Small intestine (tissue), 7 donors: ENCODE measurements around the gene GCNT2. TPM values are rescaled to one million over a fixed set of nuclear protein-coding genes. Genes with fewer than 3 reads are reported as not detected.

Experiments
- DNase-seq, 2 donors: peaks; one replicate each; pipeline versions ENCODE4 v3.0.0 to v3.0.0-alpha.2; 2013
- FAIRE-seq: peaks from 2 replicates; lab custom pipeline; 2012; peaks lifted over from hg19 to GRCh38; lab: Jason Lieb, UNC
- H3K27ac ChIP-seq, 3 donors: one replicate each; pipeline ENCODE4 v1.5.1; 2013; ENCODE audit warnings: low read length in 2 of 3, mild to moderate bottlenecking in 2 of 3, control low read depth in 1 of 3, inconsistent platforms in 1 of 3, low read depth in 1 of 3, moderate library complexity in 1 of 3
- H3K27me3 ChIP-seq, 3 donors: one replicate each; pipeline ENCODE4 v1.6.1; 2013; ENCODE audit warnings: low read length in 3 of 3, inconsistent platforms in 1 of 3; ENCODE audit not compliant: control insufficient read depth in 3 of 3, insufficient read depth in 3 of 3
- H3K36me3 ChIP-seq, 3 donors: one replicate each; pipeline ENCODE4 v1.6.1; 2013; ENCODE audit warnings: low read length in 3 of 3, inconsistent platforms in 1 of 3, low read depth in 1 of 3, mild to moderate bottlenecking in 1 of 3, moderate library complexity in 1 of 3; ENCODE audit not compliant: control insufficient read depth in 3 of 3, insufficient read depth in 2 of 3
- H3K4me1 ChIP-seq, 3 donors: one replicate each; pipeline ENCODE4 v1.6.1; 2013; ENCODE audit warnings: low read length in 2 of 3, inconsistent platforms in 1 of 3, low read depth in 1 of 3, mild to moderate bottlenecking in 1 of 3, moderate library complexity in 1 of 3; ENCODE audit not compliant: control insufficient read depth in 3 of 3, insufficient read depth in 2 of 3
- H3K4me3 ChIP-seq, 3 donors: one replicate each; pipeline ENCODE4 v1.5.1; 2013; ENCODE audit warnings: low read length in 3 of 3, control low read depth in 1 of 3, inconsistent platforms in 1 of 3, low read depth in 1 of 3, mild to moderate bottlenecking in 1 of 3, moderate library complexity in 1 of 3
- H3K9me3 ChIP-seq, 2 donors: one replicate each; pipeline ENCODE4 v1.6.1; 2013; ENCODE audit warnings: low read depth in 1 of 2, low read length in 1 of 2; ENCODE audit not compliant: control insufficient read depth in 2 of 2, insufficient read depth in 1 of 2
- WGBS, 3 donors: extraction: QIAGEN DNeasy Blood & Tissue Kit; methylation state at CpG; one replicate each; pipeline ENCODE4 v1.1.7; 2013; 5-methylcytosine and 5-hydroxymethylcytosine counted together
- polyA plus RNA-seq, 4 donors: library from polyadenylated mRNA; stranded (reverse) in 3 of 4; unstranded in 1 of 4; fragments of 200-250 nt in 3 of 4; fragments of 120-200 nt in 1 of 4; gene quantifications; one replicate each; pipeline versions ENCODE4 v1.2.1 to v1.2.3, GENCODE V29; 2013
- donor health status: healthy with polysubstance abuse.
- donor health status: control.
- donor health status: control.
- donor health status: Bipolar disorder and iron deficiency.
- donor health status: healthy.

GCNT2 gene
- polyA plus RNA-seq, 4 donors = 6.5 to 39.3 (median 8.4) TPM

GRCh38 chr6:10543488-10543887 is 22.3 kb downstream of the GCNT2 start:
- DNase-seq = peak; percentile 50 to 60
- WGBS, 3 donors = 28 to 75% (median 43%) methylated on average over 2 of the region's 2 CpGs
- no peak for FAIRE-seq
- H3K9me3 ChIP-seq = no peaks in the 10 kb centered on the region
- H3K36me3 ChIP-seq = peaks cover 0 to 13% (median 0%) of the 10 kb centered on the region in 3 donors
- peak overlapping the region in 1 of 3 donors; percentile 25 for H3K27ac ChIP-seq
- H3K4me1 ChIP-seq = peaks cover 3 to 32% (median 3%) of the 10 kb centered on the region in 3 donors
- no peak overlapping the region for H3K4me3 ChIP-seq
- H3K27me3 ChIP-seq = no peaks in the 10 kb centered on the region

- peak overlapping the region in 2 of 3 donors; percentile 49 to 68 for H3K27ac ChIP-seq
- H3K9me3 ChIP-seq = no peaks in the 10 kb centered on the region
- DNase-seq (peak in 1 of 2 donors; percentile 36), FAIRE-seq (no peak)
- no peaks in the 10 kb centered on the region for H3K27me3 ChIP-seq
- H3K4me3 ChIP-seq = no peak overlapping the region
- WGBS, 3 donors = 59 to 71% (median 71%) methylated on average over 4 of the region's 4 CpGs
- H3K36me3 ChIP-seq = peaks cover 0 to 9% (median 0%) of the 10 kb centered on the region in 3 donors
- H3K4me1 ChIP-seq = peaks cover 3 to 32% (median 3%) of the 10 kb centered on the region in 3 donors
These were observed 24.3 kb downstream of the GCNT2 start for GRCh38 chr6:10545482-10545881.

- Histone ChIP-seq H3K27ac (no peak overlapping the region), H3K27me3 (no peaks in the 10 kb centered on the region), H3K36me3 (peaks cover 0 to 9% (median 0%) of the 10 kb centered on the region in 3 donors), H3K9me3 (no peaks in the 10 kb centered on the region), H3K4me3 (no peak overlapping the region), H3K4me1 (peaks cover 0 to 23% (median 5%) of the 10 kb centered on the region in 3 donors)
- FAIRE-seq = no peak
- no peak for DNase-seq
These were observed 26.7 kb downstream of the GCNT2 start for GRCh38 chr6:10547809-10548208.

- H3K9me3 ChIP-seq = no peaks in the 10 kb centered on the region
- no peak overlapping the region for H3K4me3 ChIP-seq
- H3K4me1 ChIP-seq = peaks cover 0 to 17% (median 9%) of the 10 kb centered on the region in 3 donors
- no peaks in the 10 kb centered on the region for H3K27me3 ChIP-seq
- FAIRE-seq (no peak), DNase-seq (no peak)
- 88 to 96% (median 88%) methylated on average over 1 of the region's 1 CpG for WGBS, 3 donors
- no peak overlapping the region for H3K27ac ChIP-seq
- H3K36me3 ChIP-seq = peaks cover 0 to 14% (median 0%) of the 10 kb centered on the region in 3 donors
These were observed 29.6 kb downstream of the GCNT2 start for GRCh38 chr6:10550764-10551163.

GRCh38 chr6:10552270-10552810 is 31.2 kb downstream of the GCNT2 start:
- FAIRE-seq (no peak), DNase-seq (peak in 1 of 2 donors; percentile 29)
- no peak overlapping the region for H3K4me3 ChIP-seq
- H3K9me3 ChIP-seq = no peaks in the 10 kb centered on the region
- 29 to 54% (median 33%) methylated on average over 5 of the region's 5 CpGs for WGBS, 3 donors
- H3K27me3 ChIP-seq = no peaks in the 10 kb centered on the region
- H3K36me3 ChIP-seq = peaks cover 0 to 20% (median 0%) of the 10 kb centered on the region in 3 donors
- no peak overlapping the region for H3K27ac ChIP-seq
- H3K4me1 ChIP-seq = peaks cover 5 to 16% (median 12%) of the 10 kb centered on the region in 3 donors

GRCh38 chr6:10553871-10554270 is 32.7 kb downstream of the GCNT2 start:
- H3K9me3 ChIP-seq = no peaks in the 10 kb centered on the region
- DNase-seq (no peak), FAIRE-seq (no peak)
- no peaks in the 10 kb centered on the region for H3K27me3 ChIP-seq
- peak overlapping the region in 1 of 3 donors; percentile 52 for H3K27ac ChIP-seq
- no peak overlapping the region for H3K4me3 ChIP-seq
- H3K4me1 ChIP-seq = peaks cover 7 to 23% (median 16%) of the 10 kb centered on the region in 3 donors
- WGBS, 3 donors = 78 to 100% (median 88%) methylated on average over 1 of the region's 1 CpG
- peaks cover 0 to 25% (median 0%) of the 10 kb centered on the region in 3 donors for H3K36me3 ChIP-seq

- Histone ChIP-seq H3K4me3 (no peak overlapping the region), H3K4me1 (peaks cover 7 to 23% (median 16%) of the 10 kb centered on the region in 3 donors), H3K27ac (peak overlapping the region in 2 of 3 donors; percentile 3 to 43), H3K27me3 (no peaks in the 10 kb centered on the region), H3K36me3 (peaks cover 0 to 27% (median 0%) of the 10 kb centered on the region in 3 donors), H3K9me3 (no peaks in the 10 kb centered on the region)
- FAIRE-seq = no peak
- no peak for DNase-seq
- 68 to 90% (median 83%) methylated on average over 7 of the region's 7 CpGs for WGBS, 3 donors
These were observed 33.7 kb downstream of the GCNT2 start for GRCh38 chr6:10554826-10555225.

GRCh38 chr6:10555625-10556309 is 34.6 kb downstream of the GCNT2 start:
- peak in 1 of 2 donors; percentile 49 for DNase-seq
- Histone ChIP-seq H3K4me1 (peaks cover 7 to 23% (median 16%) of the 10 kb centered on the region in 3 donors), H3K27ac (peak overlapping the region; percentile 30 to 57 (median 43)), H3K9me3 (no peaks in the 10 kb centered on the region), H3K4me3 (peak overlapping the region in 2 of 3 donors; percentile 17 to 28), H3K27me3 (no peaks in the 10 kb centered on the region), H3K36me3 (peaks cover 0 to 26% (median 0%) of the 10 kb centered on the region in 3 donors)
- 21 to 33% (median 26%) methylated on average over 22 of the region's 22 CpGs for WGBS, 3 donors
- FAIRE-seq = no peak
